ENCODE measurements around the gene FILIP1.
A peak's percentile ranks its signal among the peaks of the same experiment; 100 is the strongest.

The FILIP1 gene

DNA sequence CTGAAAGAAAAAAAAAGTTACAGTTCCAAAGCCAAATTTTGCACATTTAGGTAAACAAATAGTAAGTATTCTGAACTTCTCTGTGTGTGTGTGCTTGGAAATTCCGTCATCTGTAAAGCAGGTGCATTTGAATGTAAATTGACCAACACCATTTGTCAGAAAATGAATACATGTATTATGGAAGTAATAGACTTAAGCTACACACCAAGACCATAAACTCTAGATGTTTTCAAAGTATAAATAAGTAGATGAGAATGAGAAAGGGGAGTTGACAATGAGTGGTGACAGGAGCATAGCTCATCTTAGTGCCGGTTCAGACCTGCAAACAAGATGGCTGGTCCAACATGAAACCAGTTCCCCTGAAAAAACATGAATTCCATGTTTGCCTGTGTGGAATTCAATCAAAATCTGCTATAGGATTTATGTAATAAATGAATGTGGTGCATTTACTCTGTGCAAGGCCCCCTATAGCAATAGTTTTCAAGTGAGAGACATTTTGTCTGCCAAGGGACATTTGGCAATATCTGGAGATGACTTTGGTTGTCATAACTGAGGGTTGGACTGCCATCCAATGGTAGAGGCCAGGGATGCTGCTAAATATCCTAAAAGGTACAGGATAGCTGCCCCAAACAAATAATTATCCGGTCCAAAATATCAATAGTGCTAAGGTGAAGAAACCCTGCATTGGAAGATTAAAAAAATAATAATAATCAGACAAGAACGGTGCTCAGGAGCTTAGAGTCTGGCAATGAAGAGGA is 11.0 kb upstream of the FILIP1 start:
- DNase-seq (ENCODE audit: low read depth): no peak
- TF ChIP-seq, protein P1, sequence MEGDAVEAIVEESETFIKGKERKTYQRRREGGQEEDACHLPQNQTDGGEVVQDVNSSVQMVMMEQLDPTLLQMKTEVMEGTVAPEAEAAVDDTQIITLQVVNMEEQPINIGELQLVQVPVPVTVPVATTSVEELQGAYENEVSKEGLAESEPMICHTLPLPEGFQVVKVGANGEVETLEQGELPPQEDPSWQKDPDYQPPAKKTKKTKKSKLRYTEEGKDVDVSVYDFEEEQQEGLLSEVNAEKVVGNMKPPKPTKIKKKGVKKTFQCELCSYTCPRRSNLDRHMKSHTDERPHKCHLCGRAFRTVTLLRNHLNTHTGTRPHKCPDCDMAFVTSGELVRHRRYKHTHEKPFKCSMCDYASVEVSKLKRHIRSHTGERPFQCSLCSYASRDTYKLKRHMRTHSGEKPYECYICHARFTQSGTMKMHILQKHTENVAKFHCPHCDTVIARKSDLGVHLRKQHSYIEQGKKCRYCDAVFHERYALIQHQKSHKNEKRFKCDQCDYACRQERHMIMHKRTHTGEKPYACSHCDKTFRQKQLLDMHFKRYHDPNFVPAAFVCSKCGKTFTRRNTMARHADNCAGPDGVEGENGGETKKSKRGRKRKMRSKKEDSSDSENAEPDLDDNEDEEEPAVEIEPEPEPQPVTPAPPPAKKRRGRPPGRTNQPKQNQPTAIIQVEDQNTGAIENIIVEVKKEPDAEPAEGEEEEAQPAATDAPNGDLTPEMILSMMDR (IDR thresholded peaks at IDR 0.05; ENCODE audit: control insufficient read depth, extremely low read depth, insufficient read depth): peak; percentile 32
- no peak overlapping the region for H3K4me3 ChIP-seq (ENCODE audit: low read depth, low read length)

DNA sequence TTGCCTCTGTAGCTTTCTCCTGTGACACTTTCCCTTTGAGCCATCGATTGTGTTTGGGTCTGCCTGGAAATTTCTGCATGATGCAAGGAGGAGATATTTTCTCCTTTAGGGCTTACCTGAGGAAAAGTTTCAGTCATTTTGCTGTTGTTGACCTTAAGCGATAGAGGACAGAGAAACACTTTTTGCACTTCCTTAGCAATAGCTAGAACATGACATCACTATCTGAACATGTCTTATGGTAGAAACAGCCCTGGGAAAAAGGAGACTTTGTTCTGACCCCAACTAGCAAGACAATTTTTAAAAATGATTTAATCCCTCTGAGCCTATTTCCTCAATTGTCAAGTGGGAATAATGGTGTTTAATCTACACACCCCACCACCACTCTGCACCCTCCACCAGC is 9.7 kb upstream of the FILIP1 start:
- no peak overlapping the region for H3K4me3 ChIP-seq (ENCODE audit: low read depth, low read length)
- TF ChIP-seq, protein P1 (IDR thresholded peaks at IDR 0.05; ENCODE audit: control insufficient read depth, extremely low read depth, insufficient read depth): no peak
- no peak for DNase-seq (ENCODE audit: low read depth)

DNA sequence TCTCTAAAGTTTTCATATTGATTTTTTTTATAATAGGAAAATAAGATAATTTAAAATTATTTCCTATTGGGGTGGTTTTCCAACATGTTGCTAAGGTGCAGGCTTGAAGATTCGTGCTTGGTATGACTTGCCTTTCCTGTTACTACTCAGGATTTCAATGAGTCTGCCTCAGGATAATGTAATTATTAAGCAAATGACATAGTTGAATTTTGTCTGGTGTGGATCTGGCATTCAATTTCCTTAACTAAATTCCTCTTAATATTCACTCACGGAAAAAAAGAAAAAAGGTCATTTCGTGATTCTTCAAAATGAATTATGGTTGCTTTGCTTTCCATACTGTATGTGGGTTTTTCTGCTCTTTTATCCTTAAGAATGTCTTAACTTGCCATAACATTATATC is 9.3 kb upstream of the FILIP1 start:
- no peak overlapping the region for H3K4me3 ChIP-seq (ENCODE audit: low read depth, low read length)
- DNase-seq (ENCODE audit: low read depth): no peak

DNA sequence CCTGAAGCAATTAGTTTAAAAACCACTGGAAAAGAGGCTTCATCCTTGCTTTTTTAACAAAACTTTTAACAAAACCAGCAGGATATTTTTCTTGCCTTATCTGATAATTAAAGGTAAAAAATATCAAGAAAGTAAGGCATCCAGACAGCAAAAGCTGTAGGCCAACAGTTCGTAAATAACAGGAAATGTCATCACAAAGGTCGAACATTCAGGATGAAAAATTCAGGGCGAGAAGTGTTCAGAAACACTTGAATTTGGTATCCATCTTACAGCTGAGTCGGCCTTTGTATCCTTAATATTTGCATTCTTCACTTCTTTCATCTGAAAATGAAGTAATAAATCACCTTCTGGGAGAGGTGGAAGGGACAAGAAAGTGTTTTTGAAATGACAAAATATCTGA is 8.2 kb upstream of the FILIP1 start:
- TF ChIP-seq, protein P1 (IDR thresholded peaks at IDR 0.05; ENCODE audit: control insufficient read depth, extremely low read depth, insufficient read depth): no peak
- H3K4me3 ChIP-seq (ENCODE audit: low read depth, low read length): no peak overlapping the region
- no peak for DNase-seq (ENCODE audit: low read depth)

More for the DNA sequence above, 9.3 kb upstream of the FILIP1 start:
- TF ChIP-seq, protein P1 (IDR thresholded peaks at IDR 0.05; ENCODE audit: control insufficient read depth, extremely low read depth, insufficient read depth): no peak

DNA sequence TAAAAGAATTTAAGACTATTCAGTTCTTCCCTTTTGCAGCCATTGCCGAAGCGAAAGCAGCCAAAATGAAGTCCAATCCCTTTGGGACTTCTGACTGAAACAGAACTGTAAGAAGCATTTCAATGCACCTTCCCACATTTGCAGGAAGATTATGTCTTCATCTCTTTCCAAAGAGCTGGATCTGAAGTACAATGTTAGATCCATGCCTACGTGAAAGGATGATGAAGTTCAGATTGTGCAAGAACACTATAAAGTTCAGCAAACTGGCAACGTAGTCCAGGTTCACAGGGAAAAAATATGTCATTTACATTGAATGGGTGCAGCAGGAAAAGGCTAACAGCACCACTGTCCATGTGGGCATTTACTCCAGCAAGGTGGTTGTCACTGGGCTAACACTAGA is 6.0 kb upstream of the FILIP1 start:
- TF ChIP-seq, protein P1 (IDR thresholded peaks at IDR 0.05; ENCODE audit: control insufficient read depth, extremely low read depth, insufficient read depth): no peak
- no peak for DNase-seq (ENCODE audit: low read depth)
- no peak overlapping the region for H3K4me3 ChIP-seq (ENCODE audit: low read depth, low read length)

DNA sequence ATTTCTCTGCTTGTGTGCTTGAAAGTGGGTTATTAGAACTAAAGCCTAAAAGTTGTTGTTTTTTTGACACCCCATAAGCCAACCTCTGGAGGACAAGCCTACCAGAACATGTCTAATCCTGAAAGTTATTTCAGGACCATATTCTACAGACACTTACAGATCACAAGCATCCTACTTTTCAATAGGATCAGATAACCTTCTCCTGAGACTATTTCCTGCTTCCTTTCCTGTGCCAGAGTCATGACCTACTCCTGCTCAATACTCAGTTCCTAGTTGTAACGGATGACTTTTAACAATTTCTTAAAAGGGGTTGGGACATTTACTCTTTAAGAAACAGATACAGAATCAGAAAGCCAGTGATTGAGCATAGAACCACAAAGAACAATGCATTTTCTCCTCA is 5.3 kb upstream of the FILIP1 start:
- no peak overlapping the region for H3K4me3 ChIP-seq (ENCODE audit: low read depth, low read length)
- TF ChIP-seq, protein P1 (IDR thresholded peaks at IDR 0.05; ENCODE audit: control insufficient read depth, extremely low read depth, insufficient read depth): no peak
- no peak for DNase-seq (ENCODE audit: low read depth)

DNA sequence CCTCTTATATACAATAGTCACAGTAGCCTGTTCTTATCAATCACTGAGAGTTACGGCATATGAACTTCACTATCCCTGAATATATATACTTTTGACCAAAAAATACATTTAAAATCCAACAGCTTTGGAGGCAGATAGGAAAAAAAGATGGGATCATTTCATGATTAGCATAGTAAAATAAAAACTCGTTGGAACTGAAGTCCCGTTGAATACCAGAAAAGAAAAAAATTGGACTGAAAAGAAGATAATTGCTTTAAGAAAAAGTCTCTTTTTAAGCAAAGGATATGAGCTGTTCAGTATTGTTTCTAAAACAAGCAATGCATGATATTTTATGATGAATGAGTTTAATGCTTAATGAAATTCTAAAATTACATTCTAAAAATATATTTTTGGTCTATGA is 4.4 kb upstream of the FILIP1 start:
- H3K4me3 ChIP-seq (ENCODE audit: low read depth, low read length): no peak overlapping the region
- TF ChIP-seq, protein P1 (IDR thresholded peaks at IDR 0.05; ENCODE audit: control insufficient read depth, extremely low read depth, insufficient read depth): no peak
- DNase-seq (ENCODE audit: low read depth): no peak

Data from LNCaP clone FGC (cell line).